ENCODE data around the gene PROSER2.
A peak's percentile ranks its signal among the peaks of the same experiment; 100 is the strongest.

PROSER2 gene

DNA sequence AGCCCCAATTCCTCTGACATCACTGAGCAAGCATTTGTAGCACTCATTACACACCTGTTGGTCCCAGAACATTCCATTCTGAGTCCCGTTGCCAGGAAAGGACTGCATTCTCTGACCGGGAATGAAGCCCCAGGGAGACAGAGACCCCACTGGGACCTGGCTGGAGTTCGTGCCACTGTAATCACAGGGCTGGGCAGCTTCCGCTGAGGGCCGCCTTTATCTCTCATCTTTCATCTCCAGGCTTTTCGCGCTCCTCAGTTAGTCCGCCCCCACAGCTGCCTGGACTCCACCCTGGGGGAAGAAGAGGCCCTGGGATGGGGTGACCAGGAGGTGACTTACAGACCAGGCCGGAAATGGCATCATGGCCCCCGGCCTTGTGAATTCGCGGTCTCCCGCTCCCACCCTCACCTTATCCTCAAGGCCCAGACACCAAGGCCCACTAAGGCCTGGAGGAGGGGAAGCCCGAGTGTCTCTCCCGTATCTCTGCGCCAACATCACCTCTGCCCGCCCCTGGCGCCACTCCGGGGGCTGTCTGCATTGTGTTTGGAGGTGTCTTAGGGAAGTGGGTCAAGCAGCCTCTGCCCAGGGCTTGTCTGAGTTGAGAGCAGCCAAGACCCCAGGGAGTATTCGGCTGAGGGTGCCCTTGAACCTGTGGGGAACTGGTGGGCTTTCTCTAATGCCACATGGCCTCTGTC is 75.4 kb downstream of the PROSER2 start:
- no peak overlapping the region for H3K4me3 ChIP-seq (ENCODE audit: severe bottlenecking)
- H3K36me3 ChIP-seq (ENCODE audit: low read depth): no peaks in the 10 kb centered on the region
- TF ChIP-seq, protein P1, sequence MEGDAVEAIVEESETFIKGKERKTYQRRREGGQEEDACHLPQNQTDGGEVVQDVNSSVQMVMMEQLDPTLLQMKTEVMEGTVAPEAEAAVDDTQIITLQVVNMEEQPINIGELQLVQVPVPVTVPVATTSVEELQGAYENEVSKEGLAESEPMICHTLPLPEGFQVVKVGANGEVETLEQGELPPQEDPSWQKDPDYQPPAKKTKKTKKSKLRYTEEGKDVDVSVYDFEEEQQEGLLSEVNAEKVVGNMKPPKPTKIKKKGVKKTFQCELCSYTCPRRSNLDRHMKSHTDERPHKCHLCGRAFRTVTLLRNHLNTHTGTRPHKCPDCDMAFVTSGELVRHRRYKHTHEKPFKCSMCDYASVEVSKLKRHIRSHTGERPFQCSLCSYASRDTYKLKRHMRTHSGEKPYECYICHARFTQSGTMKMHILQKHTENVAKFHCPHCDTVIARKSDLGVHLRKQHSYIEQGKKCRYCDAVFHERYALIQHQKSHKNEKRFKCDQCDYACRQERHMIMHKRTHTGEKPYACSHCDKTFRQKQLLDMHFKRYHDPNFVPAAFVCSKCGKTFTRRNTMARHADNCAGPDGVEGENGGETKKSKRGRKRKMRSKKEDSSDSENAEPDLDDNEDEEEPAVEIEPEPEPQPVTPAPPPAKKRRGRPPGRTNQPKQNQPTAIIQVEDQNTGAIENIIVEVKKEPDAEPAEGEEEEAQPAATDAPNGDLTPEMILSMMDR (IDR thresholded peaks at IDR 0.05; ENCODE audit: poor library complexity, severe bottlenecking): no peak
- peak; percentile 85 for DNase-seq (ENCODE audit: low spot score)
- ATAC-seq (ENCODE audit: low read depth): peak; percentile 92
- no peaks in the 10 kb centered on the region for H3K9me3 ChIP-seq (ENCODE audit: severe bottlenecking)
- H3K4me1 ChIP-seq (ENCODE audit: insufficient read depth, poor library complexity, severe bottlenecking): peaks cover 18% of the 10 kb centered on the region
- no peaks in the 10 kb centered on the region for H3K27me3 ChIP-seq (ENCODE audit: insufficient read depth, poor library complexity, severe bottlenecking)
- H3K27ac ChIP-seq (ENCODE audit: poor library complexity, severe bottlenecking): peak overlapping the region; percentile 100

DNA sequence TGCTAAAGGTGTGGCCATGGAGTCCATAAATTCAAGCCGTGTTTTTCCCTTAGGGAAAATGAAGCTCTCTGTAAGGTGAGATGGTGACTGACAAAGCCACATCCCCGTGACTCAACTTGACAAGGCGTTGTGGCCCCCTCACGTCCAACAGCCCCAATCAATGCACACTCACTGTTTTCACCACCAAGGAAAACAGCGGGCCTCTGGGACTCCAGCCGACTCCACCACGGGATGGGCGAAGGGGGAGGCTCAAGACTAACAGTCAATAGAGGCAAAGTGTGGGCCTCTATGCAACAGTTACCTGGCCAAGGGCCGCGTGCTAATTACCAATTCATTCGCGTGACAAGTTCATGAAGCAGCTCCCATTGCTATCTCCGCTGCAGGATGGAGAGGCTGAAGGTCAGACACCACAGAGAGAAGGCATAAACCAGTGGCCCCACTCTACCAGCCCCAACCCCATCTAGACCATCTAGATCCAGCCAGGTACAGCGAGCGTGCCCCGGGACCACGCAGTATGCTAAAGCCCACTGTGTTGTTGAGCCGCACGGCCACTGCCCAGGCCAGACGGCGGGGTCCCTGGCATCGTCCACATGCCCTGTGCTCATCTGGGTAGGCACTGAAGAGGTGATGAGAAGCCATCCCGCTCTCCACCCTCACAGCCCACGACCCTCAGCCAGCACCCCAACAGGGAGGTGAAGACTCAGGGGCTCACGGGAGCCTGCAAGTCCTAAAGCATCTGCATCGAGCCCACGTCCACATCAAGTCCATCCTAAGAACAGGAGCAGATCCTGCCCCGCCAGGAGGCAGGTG is 76.1 kb downstream of the PROSER2 start:
- no peak overlapping the region for H3K4me3 ChIP-seq (ENCODE audit: severe bottlenecking)
- H3K27me3 ChIP-seq (ENCODE audit: insufficient read depth, poor library complexity, severe bottlenecking): no peaks in the 10 kb centered on the region
- peaks cover 18% of the 10 kb centered on the region for H3K4me1 ChIP-seq (ENCODE audit: insufficient read depth, poor library complexity, severe bottlenecking)
- peak overlapping the region; percentile 100 for H3K27ac ChIP-seq (ENCODE audit: poor library complexity, severe bottlenecking)
- no peaks in the 10 kb centered on the region for H3K9me3 ChIP-seq (ENCODE audit: severe bottlenecking)
- ATAC-seq (ENCODE audit: low read depth): no peak
- TF ChIP-seq, protein P1 (IDR thresholded peaks at IDR 0.05; ENCODE audit: poor library complexity, severe bottlenecking): no peak
- DNase-seq (ENCODE audit: low spot score): no peak
- no peaks in the 10 kb centered on the region for H3K36me3 ChIP-seq (ENCODE audit: low read depth)

DNA sequence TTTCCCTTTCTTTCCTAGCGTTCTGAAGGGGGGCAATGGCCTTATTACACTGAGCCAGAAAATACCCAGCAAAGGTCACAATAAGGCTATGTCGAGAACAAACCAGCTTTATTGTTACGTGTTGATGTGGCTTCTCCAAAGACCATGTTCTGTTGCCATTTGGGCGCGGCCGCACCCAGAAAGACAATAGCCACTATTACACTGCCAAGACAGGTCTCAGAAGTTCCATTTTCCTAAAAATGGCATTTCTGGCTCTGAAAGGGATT is 77.8 kb downstream of the PROSER2 start:
- Histone ChIP-seq H3K27ac (ENCODE audit: poor library complexity, severe bottlenecking) (peak overlapping the region; percentile 100), H3K9me3 (ENCODE audit: severe bottlenecking) (no peaks in the 10 kb centered on the region), H3K27me3 (ENCODE audit: insufficient read depth, poor library complexity, severe bottlenecking) (no peaks in the 10 kb centered on the region), H3K4me3 (ENCODE audit: severe bottlenecking) (no peak overlapping the region), H3K36me3 (ENCODE audit: low read depth) (no peaks in the 10 kb centered on the region), H3K4me1 (ENCODE audit: insufficient read depth, poor library complexity, severe bottlenecking) (peaks cover 18% of the 10 kb centered on the region)
- TF ChIP-seq, protein P1 (IDR thresholded peaks at IDR 0.05; ENCODE audit: poor library complexity, severe bottlenecking): no peak
- ATAC-seq (ENCODE audit: low read depth) (no peak), DNase-seq (ENCODE audit: low spot score) (no peak)

DNA sequence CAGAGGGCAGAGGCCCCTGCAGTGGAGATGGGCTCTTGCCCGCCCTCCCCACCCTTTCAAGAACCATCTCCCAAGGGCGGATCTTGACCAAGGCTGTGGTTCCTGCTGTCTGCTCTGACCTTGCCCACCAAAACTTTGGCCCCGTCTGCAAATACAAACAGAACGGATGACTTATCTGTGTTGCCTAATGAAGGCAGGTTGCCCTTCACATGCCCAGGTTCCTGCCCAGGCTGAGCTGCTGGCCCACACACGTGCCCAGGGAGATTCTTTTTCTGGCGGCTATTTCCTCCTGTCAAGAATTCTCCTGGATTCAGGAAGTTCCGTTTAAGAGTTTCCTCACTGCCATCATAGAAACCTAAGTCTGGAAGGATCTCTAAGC is 78.3 kb downstream of the PROSER2 start:
- TF ChIP-seq, protein P1 (IDR thresholded peaks at IDR 0.05; ENCODE audit: poor library complexity, severe bottlenecking): no peak
- H3K4me1 ChIP-seq (ENCODE audit: insufficient read depth, poor library complexity, severe bottlenecking): peaks cover 18% of the 10 kb centered on the region
- ATAC-seq (ENCODE audit: low read depth): no peak

More for the DNA sequence above, 78.3 kb downstream of the PROSER2 start:
- H3K27ac ChIP-seq (ENCODE audit: poor library complexity, severe bottlenecking): peak overlapping the region; percentile 100
- no peaks in the 10 kb centered on the region for H3K27me3 ChIP-seq (ENCODE audit: insufficient read depth, poor library complexity, severe bottlenecking)
- H3K4me3 ChIP-seq (ENCODE audit: severe bottlenecking): no peak overlapping the region
- H3K9me3 ChIP-seq (ENCODE audit: severe bottlenecking): no peaks in the 10 kb centered on the region
- DNase-seq (ENCODE audit: low spot score): no peak
- no peaks in the 10 kb centered on the region for H3K36me3 ChIP-seq (ENCODE audit: low read depth)

Data from RWPE2 (cell line).